IMR-90 (cell line): ENCODE measurements around the gene EPHB1. TPM values are rescaled to one million over a fixed set of nuclear protein-coding genes. Genes with fewer than 3 reads are reported as not detected.

ENCODE experiments used
- ATAC-seq: fragments of 200-7000 bp; cut with Tn5 transposase; 2 replicates; pipeline ENCODE4 v1.9.1; 2020; ENCODE audit warnings: low read depth, mild to moderate bottlenecking, moderate library complexity
- BruUV-seq: library from RNA; stranded (reverse); fragments of 400-500 nt; replicated peaks from 2 replicates; lab custom pipeline; 2021; lab: Mats Ljungman, UMichigan
- CTCF ChIA-PET: fragments of 300-600 bp; formaldehyde crosslinking; extraction: SDS; loops from one replicate; lab custom pipeline; 2021; ENCODE audit warnings: antibody characterized with exemption; lab: Yijun Ruan, JAX
- POLR2A ChIA-PET: fragments of 300-600 bp; sonication (Branson Sonifier 250); formaldehyde crosslinking; loops from one replicate; lab custom pipeline; 2022; ENCODE audit warnings: antibody characterized with exemption; ENCODE audit not compliant: unreplicated experiment; lab: Charles Lee
- DNase-seq: peaks from one replicate; pipeline ENCODE4 v3.0.0; 2013
- H2AFZ ChIP-seq: replicated peaks from 2 replicates; pipeline ENCODE3; 2013; ENCODE audit warnings: low read length, mild to moderate bottlenecking; ENCODE audit not compliant: poor library complexity
- H2AK5ac ChIP-seq: 2 replicates; pipeline ENCODE4 v1.6.1; 2013; ENCODE audit warnings: low read depth, low read length, inconsistent platforms
- H2AK9ac ChIP-seq: replicated peaks from 2 replicates; pipeline ENCODE3; 2013; ENCODE audit warnings: mild to moderate bottlenecking, low read depth, low read length, moderate library complexity; ENCODE audit not compliant: poor library complexity
- H2BK120ac ChIP-seq: 2 replicates; pipeline ENCODE4 v1.6.1; 2013; ENCODE audit warnings: low read depth, low read length, inconsistent platforms
- H2BK15ac ChIP-seq: 3 replicates; pipeline ENCODE4 v1.6.1; 2013; ENCODE audit warnings: low read depth, low read length, inconsistent platforms
- H2BK20ac ChIP-seq: 2 replicates; pipeline ENCODE4 v1.6.1; 2013; ENCODE audit warnings: low read depth, mild to moderate bottlenecking, inconsistent platforms, low read length, moderate library complexity
- H2BK5ac ChIP-seq: 2 replicates; pipeline ENCODE4 v1.6.1; 2013; ENCODE audit warnings: mild to moderate bottlenecking, low read depth, low read length, inconsistent platforms; ENCODE audit not compliant: poor library complexity, severe bottlenecking
- H3K14ac ChIP-seq: replicated peaks from 2 replicates; pipeline ENCODE4 v1.6.1; 2013; ENCODE audit warnings: low read depth, low read length, inconsistent platforms
- H3K18ac ChIP-seq: 2 replicates; pipeline ENCODE4 v1.6.1; 2013; ENCODE audit warnings: low read depth, low read length, control low read depth
- H3K23ac ChIP-seq: 2 replicates; pipeline ENCODE4 v1.6.1; 2013; ENCODE audit warnings: low read depth, low read length, inconsistent platforms
- H3K27ac ChIP-seq: 2 replicates; pipeline ENCODE4 v1.5.1; 2013; ENCODE audit warnings: mild to moderate bottlenecking, control low read depth, low read length; ENCODE audit not compliant: insufficient read depth
- H3K27me3 ChIP-seq: 2 replicates; pipeline ENCODE4 v1.6.1; 2013; ENCODE audit warnings: low read length; ENCODE audit not compliant: control insufficient read depth, insufficient read depth
- H3K36me3 ChIP-seq: 2 replicates; pipeline ENCODE4 v1.6.1; 2013; ENCODE audit warnings: low read length, mixed read lengths; ENCODE audit not compliant: control insufficient read depth, insufficient read depth
- H3K4ac ChIP-seq: 2 replicates; pipeline ENCODE4 v1.6.1; 2013; ENCODE audit warnings: low read depth, low read length, inconsistent platforms
- H3K4me1 ChIP-seq: 2 replicates; pipeline ENCODE4 v1.6.1; 2013; ENCODE audit warnings: low read length, mixed read lengths; ENCODE audit not compliant: control insufficient read depth, insufficient read depth
- H3K4me2 ChIP-seq: 2 replicates; pipeline ENCODE4 v1.6.1; 2013; ENCODE audit warnings: low read depth, mild to moderate bottlenecking, control low read depth, low read length, moderate library complexity
- H3K4me3 ChIP-seq: 2 replicates; pipeline ENCODE4 v1.5.1; 2013; ENCODE audit warnings: low read depth, mild to moderate bottlenecking, control low read depth, low read length, moderate library complexity; ENCODE audit not compliant: insufficient read depth
- H3K56ac ChIP-seq: 2 replicates; pipeline ENCODE4 v1.6.1; 2013; ENCODE audit warnings: low read length, inconsistent platforms; ENCODE audit not compliant: insufficient read depth; ENCODE audit errors: extremely low read depth
- H3K79me1 ChIP-seq, 2 experiments: 2 replicates each; pipeline ENCODE4 v1.6.1; 2013; ENCODE audit warnings: low read length in 2 of 2, inconsistent platforms in 1 of 2, low read depth in 1 of 2
- H3K9ac ChIP-seq: 2 replicates; pipeline ENCODE4 v1.6.1; 2013; ENCODE audit warnings: low read depth, low read length, control low read depth
- H3K9me1 ChIP-seq: 2 replicates; pipeline ENCODE4 v1.6.1; 2013; ENCODE audit warnings: low read length, inconsistent platforms; ENCODE audit not compliant: insufficient read depth
- H3K9me3 ChIP-seq: 2 replicates; pipeline ENCODE4 v1.6.1; 2013; ENCODE audit warnings: low read length; ENCODE audit not compliant: control insufficient read depth, insufficient read depth
- H4K20me1 ChIP-seq: 2 replicates; pipeline ENCODE4 v1.6.1; 2013; ENCODE audit warnings: low read length, inconsistent platforms; ENCODE audit not compliant: insufficient read depth
- H4K5ac ChIP-seq: 2 replicates; pipeline ENCODE4 v1.6.1; 2013; ENCODE audit warnings: mild to moderate bottlenecking, low read depth, low read length, control low read depth
- H4K8ac ChIP-seq, 2 experiments: 2 replicates each; pipeline ENCODE4 v1.6.1; 2013; ENCODE audit warnings: low read depth in 2 of 2, low read length in 2 of 2, control low read depth in 1 of 2, inconsistent platforms in 1 of 2
- H4K91ac ChIP-seq: 2 replicates; pipeline ENCODE4 v1.6.1; 2013; ENCODE audit warnings: low read depth, low read length, inconsistent platforms; ENCODE audit not compliant: insufficient read depth
- BHLHE40 ChIP-seq: fragments of 150-350 bp; IDR thresholded peaks from 2 replicates; pipeline ENCODE4 v1.6.1; 2016; ENCODE audit warnings: mild to moderate bottlenecking, low read depth, low read length
- CEBPB ChIP-seq: IDR thresholded peaks from 2 replicates; pipeline ENCODE4 v1.6.1; 2012; ENCODE audit warnings: low read depth, low read length, improper control_type of control experiment
- CHD1 ChIP-seq: IDR thresholded peaks from 2 replicates; pipeline ENCODE4 v1.6.1; 2012; ENCODE audit warnings: low read depth, low read length, improper control_type of control experiment
- FOS ChIP-seq: fragments of 150-350 bp; IDR thresholded peaks from 2 replicates; pipeline ENCODE4 v1.6.1; 2016; ENCODE audit warnings: low read depth, low read length
- MAFK ChIP-seq: IDR thresholded peaks from 2 replicates; pipeline ENCODE4 v1.6.1; 2012; ENCODE audit warnings: low read depth, low read length, improper control_type of control experiment
- MAZ ChIP-seq: IDR thresholded peaks from 2 replicates; pipeline ENCODE4 v1.6.1; 2012; ENCODE audit warnings: low read depth, mild to moderate bottlenecking, low read length, improper control_type of control experiment, moderate library complexity, borderline replicate concordance
- MXI1 ChIP-seq: IDR thresholded peaks from 2 replicates; pipeline ENCODE4 v1.6.1; 2012; ENCODE audit warnings: low read depth, mild to moderate bottlenecking, low read length, moderate library complexity, borderline replicate concordance
- NFE2L2 ChIP-seq: fragments of 150-350 bp; IDR thresholded peaks from 2 replicates; pipeline ENCODE4 v1.6.1; 2016; ENCODE audit warnings: low read depth, mild to moderate bottlenecking, low read length
- POLR2A ChIP-seq: IDR thresholded peaks from 2 replicates; pipeline ENCODE4 v1.6.1; 2012; ENCODE audit warnings: mild to moderate bottlenecking, low read depth, low read length
- RAD21 ChIP-seq: IDR thresholded peaks from 2 replicates; pipeline ENCODE4 v1.6.1; 2012; ENCODE audit warnings: low read length, improper control_type of control experiment
- RCOR1 ChIP-seq: IDR thresholded peaks from 2 replicates; pipeline ENCODE4 v1.6.1; 2012; ENCODE audit warnings: mild to moderate bottlenecking, low read length, improper control_type of control experiment; ENCODE audit not compliant: insufficient replicate concordance
- RFX5 ChIP-seq: IDR thresholded peaks from 2 replicates; pipeline ENCODE4 v1.8.0; 2012; ENCODE audit warnings: low read depth, mild to moderate bottlenecking, low read length, moderate library complexity
- SMC3 ChIP-seq: fragments of 150-350 bp; IDR thresholded peaks from 2 replicates; pipeline ENCODE4 v1.6.1; 2016; ENCODE audit warnings: low read depth, mild to moderate bottlenecking, antibody characterized with exemption, low read length, moderate library complexity
- WGBS, 2 experiments: methylation state at CpG; one replicate each; pipeline versions ENCODE4 v1.1.5 to v1.1.7; 2013; ENCODE audit warnings: missing lambda C conversion rate in 2 of 2; ENCODE audit not compliant: insufficient read length in 1 of 2; ENCODE audit errors: extremely low coverage in 2 of 2; 5-methylcytosine and 5-hydroxymethylcytosine counted together
- dilution Hi-C: fragments of 300-500 bp; cut with HindIII; formaldehyde crosslinking; loops from one replicate; pipeline ENCODE4 v1.14.3; 2018; ENCODE audit warnings: low sequenced_read_pairs; ENCODE audit not compliant: unreplicated experiment
- in situ Hi-C: fragments of 300-500 bp; cut with MboI; formaldehyde crosslinking; loops from 3 replicates; pipeline ENCODE4 v1.14.3; 2019; ENCODE audit warnings: low sequenced_read_pairs, inconsistent platforms, mixed read lengths
- intact Hi-C: fragments of 100-400 bp; cut with micrococcal nuclease; formaldehyde crosslinking; loops from 2 replicates; pipeline ENCODE4 v1.10.0; 2022
- polyA plus RNA-seq, 3 experiments: library from polyadenylated mRNA; depleted of rRNA; stranded (reverse); fragments of >200 nt; gene quantifications; 2 replicates each; pipeline ENCODE4 v1.2.3, GENCODE V29; 2012; ENCODE audit warnings: low replicate concordance in 1 of 3
- total RNA-seq: library from RNA; depleted of rRNA; stranded (reverse); fragments of >200 nt; gene quantifications from 2 replicates; pipeline ENCODE4 v1.2.3, GENCODE V29; 2012
- TF ChIP-seq, protein P1 (sequence below): fragments of 150-350 bp; IDR thresholded peaks from 2 replicates; pipeline ENCODE4 v1.6.1; 2017; ENCODE audit warnings: mild to moderate bottlenecking, antibody characterized with exemption, low read length, low read depth
- TF ChIP-seq, protein P2 (sequence below): conservative IDR thresholded peaks from 2 replicates; pipeline ENCODE4 v1.5.1; 2012; ENCODE audit warnings: mild to moderate bottlenecking, low read depth, low read length, improper control_type of control experiment
- TF ChIP-seq, protein P3 (sequence below): fragments of 150-350 bp; IDR thresholded peaks from 2 replicates; pipeline ENCODE4 v1.6.1; 2016; ENCODE audit warnings: low read depth, mild to moderate bottlenecking, low read length, moderate library complexity, borderline replicate concordance

EPHB1 gene
- total and polyA plus RNA-seq, 2 of the 4 experiments (the other 2 are of a cell fraction), result 0.17 to 0.36 TPM

DNA sequence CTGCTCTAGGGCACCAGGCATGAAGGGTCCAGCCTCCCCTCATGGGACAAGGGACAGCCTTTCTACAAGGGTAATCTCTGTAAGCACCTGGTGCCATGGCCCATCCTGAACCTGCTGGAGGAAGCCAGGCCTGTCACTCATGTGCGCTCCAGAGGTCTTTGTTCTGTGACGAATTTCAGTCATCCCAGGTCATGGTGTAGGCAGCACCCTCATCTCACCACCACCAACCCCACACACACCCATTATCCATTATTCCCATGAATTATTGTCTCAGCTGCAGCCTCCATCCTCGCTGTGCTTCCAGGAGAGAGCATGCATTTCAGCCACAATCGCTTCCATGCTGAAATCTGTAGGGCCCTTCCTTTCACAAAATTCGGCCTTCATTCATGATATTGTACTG, 419.3 kb downstream of the EPHB1 start:
- H3K4ac ChIP-seq, result no peak overlapping the region
- no peak overlapping the region for H3K9ac ChIP-seq
- H3K9me1 ChIP-seq, result no peaks in the 10 kb centered on the region
- no peak overlapping the region for H2BK120ac ChIP-seq
- no peak for ATAC-seq
- H4K5ac ChIP-seq, result no peak overlapping the region
- H3K79me1 ChIP-seq, result no peaks in the 10 kb centered on the region
- dilution Hi-C loops (no loop called here), in situ Hi-C loops (no loop called here), intact Hi-C loops (no loop called here)
- H3K23ac ChIP-seq, result no peak overlapping the region
- BruUV-seq, result no TSS peak
- ChIA-PET CTCF (no interaction called here), POLR2A (no interaction called here)
- H3K14ac ChIP-seq, result no peak overlapping the region
- no peak overlapping the region for H3K56ac ChIP-seq
- H4K20me1 ChIP-seq, result no peaks in the 10 kb centered on the region
- H3K36me3 ChIP-seq, result no peaks in the 10 kb centered on the region
- no peak overlapping the region for H3K27ac ChIP-seq
- H2AFZ ChIP-seq, result no peak overlapping the region
- no peak overlapping the region for H2BK20ac ChIP-seq
- peaks cover 5% of the 10 kb centered on the region; the same call in 1 of the 2 replicates for H3K9me3 ChIP-seq
- WGBS, 2 experiments, result no CpG with 5 or more reads among the region's 5 CpGs
- H2BK5ac ChIP-seq, result no peak overlapping the region
- H2AK5ac ChIP-seq, result no peak overlapping the region
- H3K4me1 ChIP-seq, result no peaks in the 10 kb centered on the region
- no peak for DNase-seq
- TF ChIP-seq RCOR1, result no peak
- no peak for TF ChIP-seq RAD21
- TF ChIP-seq FOS, result no peak
- no peak for TF ChIP-seq CHD1
- TF ChIP-seq MAFK, result no peak
- TF ChIP-seq, protein P1, sequence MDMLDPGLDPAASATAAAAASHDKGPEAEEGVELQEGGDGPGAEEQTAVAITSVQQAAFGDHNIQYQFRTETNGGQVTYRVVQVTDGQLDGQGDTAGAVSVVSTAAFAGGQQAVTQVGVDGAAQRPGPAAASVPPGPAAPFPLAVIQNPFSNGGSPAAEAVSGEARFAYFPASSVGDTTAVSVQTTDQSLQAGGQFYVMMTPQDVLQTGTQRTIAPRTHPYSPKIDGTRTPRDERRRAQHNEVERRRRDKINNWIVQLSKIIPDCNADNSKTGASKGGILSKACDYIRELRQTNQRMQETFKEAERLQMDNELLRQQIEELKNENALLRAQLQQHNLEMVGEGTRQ, result no peak
- TF ChIP-seq, protein P2, sequence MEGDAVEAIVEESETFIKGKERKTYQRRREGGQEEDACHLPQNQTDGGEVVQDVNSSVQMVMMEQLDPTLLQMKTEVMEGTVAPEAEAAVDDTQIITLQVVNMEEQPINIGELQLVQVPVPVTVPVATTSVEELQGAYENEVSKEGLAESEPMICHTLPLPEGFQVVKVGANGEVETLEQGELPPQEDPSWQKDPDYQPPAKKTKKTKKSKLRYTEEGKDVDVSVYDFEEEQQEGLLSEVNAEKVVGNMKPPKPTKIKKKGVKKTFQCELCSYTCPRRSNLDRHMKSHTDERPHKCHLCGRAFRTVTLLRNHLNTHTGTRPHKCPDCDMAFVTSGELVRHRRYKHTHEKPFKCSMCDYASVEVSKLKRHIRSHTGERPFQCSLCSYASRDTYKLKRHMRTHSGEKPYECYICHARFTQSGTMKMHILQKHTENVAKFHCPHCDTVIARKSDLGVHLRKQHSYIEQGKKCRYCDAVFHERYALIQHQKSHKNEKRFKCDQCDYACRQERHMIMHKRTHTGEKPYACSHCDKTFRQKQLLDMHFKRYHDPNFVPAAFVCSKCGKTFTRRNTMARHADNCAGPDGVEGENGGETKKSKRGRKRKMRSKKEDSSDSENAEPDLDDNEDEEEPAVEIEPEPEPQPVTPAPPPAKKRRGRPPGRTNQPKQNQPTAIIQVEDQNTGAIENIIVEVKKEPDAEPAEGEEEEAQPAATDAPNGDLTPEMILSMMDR, result no peak
- no peak for TF ChIP-seq POLR2A
- TF ChIP-seq NFE2L2, result no peak
- no peak for TF ChIP-seq BHLHE40
- no peak for TF ChIP-seq SMC3
- TF ChIP-seq MXI1, result no peak
- TF ChIP-seq CEBPB, result no peak
- TF ChIP-seq MAZ, result no peak
- no peak for TF ChIP-seq RFX5
- TF ChIP-seq, protein P3, sequence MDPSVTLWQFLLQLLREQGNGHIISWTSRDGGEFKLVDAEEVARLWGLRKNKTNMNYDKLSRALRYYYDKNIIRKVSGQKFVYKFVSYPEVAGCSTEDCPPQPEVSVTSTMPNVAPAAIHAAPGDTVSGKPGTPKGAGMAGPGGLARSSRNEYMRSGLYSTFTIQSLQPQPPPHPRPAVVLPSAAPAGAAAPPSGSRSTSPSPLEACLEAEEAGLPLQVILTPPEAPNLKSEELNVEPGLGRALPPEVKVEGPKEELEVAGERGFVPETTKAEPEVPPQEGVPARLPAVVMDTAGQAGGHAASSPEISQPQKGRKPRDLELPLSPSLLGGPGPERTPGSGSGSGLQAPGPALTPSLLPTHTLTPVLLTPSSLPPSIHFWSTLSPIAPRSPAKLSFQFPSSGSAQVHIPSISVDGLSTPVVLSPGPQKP, result no peak
- no peak overlapping the region for H4K91ac ChIP-seq
- no peak overlapping the region for H4K8ac ChIP-seq
- H3K27me3 ChIP-seq, result no peaks in the 10 kb centered on the region
- no peak overlapping the region for H3K4me3 ChIP-seq
- H2BK15ac ChIP-seq, result no peak overlapping the region
- H2AK9ac ChIP-seq, result no peak overlapping the region
- no peak overlapping the region for H3K4me2 ChIP-seq
- H3K18ac ChIP-seq, result no peak overlapping the region
